NCI-H524 treated with DMSO at 0.1 percent for 48 hours (cell line): Measurements from ENCODE around the gene FNDC3B.
"Not testable (repeated sequence)": the region's sequence is repeated elsewhere in the genome, so short reads cannot be mapped to it uniquely, and the experiment has no call there.

ENCODE experiments used
- DNase-seq: peaks from one replicate; lab custom pipeline; 2025; lab: John Stamatoyannopoulos, UW

The FNDC3B gene

GRCh38 chr3:172239218-172239790 lies 199.9 kb downstream of the FNDC3B start:
- no peak for DNase-seq

- DNase-seq, result no peak
These were observed 202.0 kb downstream of the FNDC3B start for GRCh38 chr3:172241405-172241804.

GRCh38 chr3:172242471-172242870 lies 203.1 kb downstream of the FNDC3B start:
- not testable (repeated sequence) for DNase-seq

- not testable (repeated sequence) for DNase-seq
These were observed 204.0 kb downstream of the FNDC3B start for GRCh38 chr3:172243376-172243775.

DNA sequence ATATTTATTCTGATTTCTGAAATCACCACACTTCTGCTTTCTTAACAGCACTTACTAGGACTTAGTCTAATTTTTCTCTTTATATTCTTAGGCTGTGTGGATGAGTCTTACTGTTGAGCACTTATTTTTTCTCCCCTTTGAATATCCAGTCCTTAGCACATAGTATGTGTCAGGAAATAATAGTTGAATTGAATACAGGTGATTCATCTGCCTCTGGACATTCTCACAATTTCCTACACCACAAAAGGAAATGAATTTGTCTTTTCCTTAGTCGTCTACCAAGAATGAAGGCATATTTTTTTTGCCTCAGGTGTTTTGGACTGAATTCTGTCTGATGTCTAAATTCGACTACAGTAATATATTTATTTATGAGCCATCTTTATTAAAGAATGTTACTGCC lies 204.6 kb downstream of the FNDC3B start:
- DNase-seq, result no peak

DNA sequence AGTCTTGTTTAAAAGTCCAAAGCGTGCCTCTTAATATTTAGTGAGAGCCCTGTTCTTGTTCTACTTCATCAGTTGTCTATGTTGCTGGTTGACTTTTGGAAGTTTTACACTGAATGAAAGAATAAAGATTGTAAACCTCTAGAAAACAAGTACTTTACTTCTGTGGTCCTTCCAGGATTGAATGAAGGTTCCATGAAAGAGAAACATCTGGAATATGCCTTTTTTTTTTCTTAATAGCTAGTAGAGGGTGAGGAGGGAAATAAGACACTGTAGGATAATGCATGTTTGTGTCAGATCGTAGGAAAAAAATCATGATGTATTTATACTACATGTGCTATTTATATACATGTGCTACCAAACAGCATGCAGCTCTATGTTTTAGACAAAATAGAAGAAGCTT lies 205.9 kb downstream of the FNDC3B start:
- DNase-seq, result no peak

DNA sequence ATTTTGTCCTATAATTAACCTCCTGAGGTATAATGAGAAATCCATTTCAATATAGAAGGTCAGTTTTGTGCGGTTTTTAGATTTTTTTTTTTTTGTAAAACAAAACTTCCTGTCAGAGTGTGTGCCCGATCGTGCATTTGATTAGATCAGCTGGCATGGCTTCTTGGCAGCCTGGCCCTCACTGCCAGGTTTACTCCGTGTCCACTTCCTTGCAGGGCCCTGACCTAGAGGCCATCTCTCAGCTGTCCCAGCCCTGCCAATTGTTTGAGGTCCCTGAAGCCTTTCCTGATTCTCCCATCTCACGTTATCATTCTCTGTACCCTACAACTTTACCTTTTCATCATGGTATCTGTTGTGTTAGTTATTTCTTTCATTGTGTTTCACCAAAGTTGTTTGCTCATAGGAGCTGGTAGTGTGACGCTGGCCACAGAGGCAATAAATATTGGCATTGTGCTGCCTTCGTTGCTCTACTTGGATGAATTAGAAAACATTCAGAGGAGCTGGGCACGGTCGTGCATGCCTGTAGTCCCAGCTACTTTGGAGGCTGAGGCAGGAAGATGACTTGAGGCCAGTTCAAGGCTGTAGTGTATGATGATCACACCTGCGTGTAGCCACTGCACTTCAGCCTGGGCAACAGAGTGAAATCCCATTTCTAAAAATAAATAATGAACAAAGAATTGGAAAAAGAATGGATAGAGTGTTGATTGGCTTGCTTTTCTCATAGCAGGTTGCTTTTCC lies 206.9 kb downstream of the FNDC3B start:
- no peak for DNase-seq

- DNase-seq, result no peak
These were observed 208.3 kb downstream of the FNDC3B start for GRCh38 chr3:172247525-172248274.

DNA sequence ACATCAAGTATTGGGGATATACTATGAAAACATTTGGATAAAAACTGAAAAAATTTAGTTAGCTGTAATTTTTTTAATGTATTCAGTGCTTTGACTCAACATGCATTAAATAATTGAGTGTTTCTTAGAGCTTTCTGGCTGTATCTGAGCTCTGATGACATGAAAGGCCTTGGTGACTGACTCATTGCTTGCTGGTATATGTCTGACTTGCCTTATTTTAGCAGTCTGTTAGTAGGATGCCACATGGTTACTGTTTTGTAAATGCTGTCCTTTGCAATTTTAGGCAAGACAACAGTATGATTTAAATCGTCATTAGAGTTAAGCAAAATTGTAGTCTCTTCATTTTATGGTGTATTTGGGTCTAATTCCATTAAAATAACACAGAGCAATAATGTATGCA lies 209.7 kb downstream of the FNDC3B start:
- DNase-seq, result no peak

DNA sequence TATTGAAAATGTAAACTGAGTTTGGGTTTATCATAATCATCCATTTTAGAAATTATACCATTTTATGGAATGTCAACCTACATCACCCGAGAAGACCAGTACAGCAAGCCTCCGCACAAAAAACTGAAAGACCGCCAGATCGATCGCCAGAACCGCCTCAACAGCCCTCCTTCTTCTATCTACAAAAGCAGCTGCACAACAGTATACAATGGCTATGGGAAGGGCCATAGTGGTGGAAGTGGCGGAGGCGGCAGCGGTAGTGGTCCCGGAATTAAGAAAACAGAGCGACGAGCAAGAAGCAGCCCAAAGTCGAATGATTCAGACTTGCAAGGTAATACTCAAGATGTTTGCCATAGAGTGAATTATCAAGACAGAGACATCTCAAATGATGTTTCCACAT lies 211.8 kb downstream of the FNDC3B start:
- DNase-seq, result no peak

- DNase-seq, result no peak
These were observed 213.8 kb downstream of the FNDC3B start for GRCh38 chr3:172253200-172253599.

GRCh38 chr3:172254542-172254941 lies 215.2 kb downstream of the FNDC3B start:
- no peak for DNase-seq

DNA sequence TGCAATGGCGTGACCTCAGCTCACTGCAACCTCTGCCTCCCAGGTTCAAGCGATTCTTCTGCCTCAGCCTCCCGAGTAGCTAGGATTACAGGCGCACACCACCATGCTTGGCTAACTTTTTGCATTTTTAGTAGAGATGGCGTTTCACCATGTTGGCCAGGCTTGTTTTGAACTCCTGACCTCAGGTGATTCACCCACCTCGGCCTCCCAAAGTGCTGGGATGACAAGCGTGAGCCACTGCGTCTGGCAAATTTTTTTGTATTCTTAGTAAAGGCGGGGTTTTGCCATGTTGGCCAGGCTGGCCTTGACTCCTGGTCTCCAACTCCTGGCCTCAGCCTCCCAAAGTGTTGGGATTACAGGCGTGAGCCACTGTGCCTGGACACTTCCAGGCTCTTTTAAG lies 215.9 kb downstream of the FNDC3B start:
- DNase-seq, result not testable (repeated sequence)

DNA sequence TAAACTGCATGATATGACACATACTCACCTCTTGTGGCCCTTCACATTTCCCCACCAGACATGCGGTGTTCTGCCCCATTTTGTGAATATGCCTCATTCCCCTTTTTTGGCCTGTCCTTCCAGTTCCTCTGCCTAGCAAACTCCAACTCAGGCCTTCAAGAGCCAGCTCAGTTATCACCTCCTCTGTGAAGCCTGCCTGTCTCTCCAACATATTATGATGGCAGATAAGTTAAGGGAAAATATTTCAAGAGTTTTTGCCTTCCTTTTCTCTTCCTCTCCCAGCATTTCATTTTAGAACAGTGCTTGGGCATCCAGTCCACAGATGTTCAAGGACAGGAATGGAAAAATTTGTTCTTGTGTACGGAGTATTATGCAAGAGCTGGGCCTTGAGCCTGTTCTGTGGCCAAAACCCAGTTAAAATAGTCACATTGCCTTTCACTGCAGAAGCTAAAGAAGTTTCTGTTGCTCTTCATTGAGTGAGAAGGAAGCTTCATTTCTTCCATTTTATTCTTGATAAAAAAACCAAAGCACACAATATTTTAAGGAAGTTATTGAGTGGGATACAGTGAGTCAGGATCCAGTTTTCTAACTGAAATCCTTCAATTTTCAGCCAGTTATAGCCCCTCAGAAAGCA lies 216.8 kb downstream of the FNDC3B start:
- no peak for DNase-seq

- DNase-seq, result no peak
These were observed 218.4 kb downstream of the FNDC3B start for GRCh38 chr3:172257648-172258400.

DNA sequence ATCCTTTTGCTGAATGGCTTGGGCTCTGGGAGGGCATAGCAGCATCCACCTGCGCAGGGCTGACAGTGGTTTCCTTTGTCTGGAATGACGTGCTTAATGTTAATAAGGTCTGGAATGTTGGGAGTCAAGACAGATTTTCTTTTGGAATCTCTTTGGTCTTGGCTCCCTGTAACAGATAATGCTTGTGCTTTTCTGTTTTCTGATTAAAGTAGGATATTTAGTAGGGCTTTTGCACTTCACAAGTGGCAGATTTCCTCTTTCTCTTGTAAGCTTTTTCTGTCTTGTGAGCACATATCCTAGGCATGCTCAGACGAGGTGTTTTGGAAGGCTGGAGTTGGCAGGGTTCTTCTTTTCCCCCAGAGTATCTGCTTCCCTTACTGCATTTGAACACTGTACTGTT lies 219.2 kb downstream of the FNDC3B start:
- no peak for DNase-seq

DNA sequence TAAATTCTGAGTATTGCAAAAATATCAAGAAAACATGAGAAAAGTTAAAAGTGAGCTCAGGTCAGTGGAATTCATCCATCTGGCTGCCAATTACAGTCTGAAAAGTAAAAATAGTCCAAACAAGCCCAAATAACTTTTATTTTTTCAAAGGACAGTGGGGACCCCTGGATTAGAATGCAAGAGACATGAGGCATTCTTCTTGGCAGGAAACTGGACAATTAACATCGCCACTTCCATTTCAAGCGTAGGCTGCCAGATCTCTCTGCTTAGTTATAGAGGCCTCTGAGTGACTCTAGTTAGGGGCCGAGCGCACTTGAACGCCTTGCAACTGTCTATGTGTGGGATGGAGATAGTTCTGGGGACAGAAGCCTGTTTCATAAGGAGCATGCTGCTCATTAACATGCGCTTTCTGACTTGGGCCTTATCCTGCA lies 219.7 kb downstream of the FNDC3B start:
- no peak for DNase-seq

DNA sequence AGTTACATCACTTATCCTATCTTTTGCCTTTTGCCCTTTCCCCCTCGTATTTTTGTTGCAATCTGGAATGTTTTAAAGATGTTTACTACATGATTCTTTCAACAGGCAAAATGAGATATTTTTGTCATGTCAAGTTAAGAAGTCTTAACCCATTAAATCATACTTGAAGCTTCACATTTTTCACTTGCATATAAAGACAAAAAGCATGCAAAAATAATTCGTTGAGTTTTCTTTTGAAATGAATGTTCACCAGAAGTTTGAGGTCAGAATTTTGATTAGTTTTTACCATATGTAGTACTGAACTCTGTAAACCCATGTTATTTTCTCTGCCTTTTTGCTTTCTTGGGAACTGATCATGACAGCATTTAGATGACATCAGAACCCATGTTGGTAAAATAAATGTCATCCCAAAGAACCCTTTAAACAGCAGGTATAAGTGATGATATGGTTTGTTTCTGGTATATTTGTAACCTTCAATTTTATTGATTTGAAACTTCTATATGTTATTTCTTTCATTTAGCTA lies 220.4 kb downstream of the FNDC3B start:
- no peak for DNase-seq

- DNase-seq, result no peak
These were observed 221.0 kb downstream of the FNDC3B start for GRCh38 chr3:172260381-172260780.

DNA sequence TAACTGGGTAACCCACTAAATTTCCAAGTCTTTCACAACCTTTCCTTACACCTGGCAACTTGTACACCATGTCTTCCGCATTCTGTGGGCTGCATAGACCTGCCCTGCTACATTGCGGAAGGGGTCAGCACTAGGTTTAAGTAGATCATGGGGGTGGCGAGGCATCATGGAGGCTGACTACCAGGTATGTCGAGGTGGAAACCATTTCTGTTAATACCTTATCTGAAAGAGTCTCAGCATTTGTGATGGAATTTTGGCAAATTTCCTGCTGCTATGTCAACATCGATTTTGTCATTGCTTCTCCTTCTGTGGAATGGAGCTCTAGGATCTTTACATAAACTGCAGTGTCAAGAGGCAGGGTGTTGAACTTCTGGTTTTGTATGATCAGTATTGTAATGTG lies 221.7 kb downstream of the FNDC3B start:
- no peak for DNase-seq

DNA sequence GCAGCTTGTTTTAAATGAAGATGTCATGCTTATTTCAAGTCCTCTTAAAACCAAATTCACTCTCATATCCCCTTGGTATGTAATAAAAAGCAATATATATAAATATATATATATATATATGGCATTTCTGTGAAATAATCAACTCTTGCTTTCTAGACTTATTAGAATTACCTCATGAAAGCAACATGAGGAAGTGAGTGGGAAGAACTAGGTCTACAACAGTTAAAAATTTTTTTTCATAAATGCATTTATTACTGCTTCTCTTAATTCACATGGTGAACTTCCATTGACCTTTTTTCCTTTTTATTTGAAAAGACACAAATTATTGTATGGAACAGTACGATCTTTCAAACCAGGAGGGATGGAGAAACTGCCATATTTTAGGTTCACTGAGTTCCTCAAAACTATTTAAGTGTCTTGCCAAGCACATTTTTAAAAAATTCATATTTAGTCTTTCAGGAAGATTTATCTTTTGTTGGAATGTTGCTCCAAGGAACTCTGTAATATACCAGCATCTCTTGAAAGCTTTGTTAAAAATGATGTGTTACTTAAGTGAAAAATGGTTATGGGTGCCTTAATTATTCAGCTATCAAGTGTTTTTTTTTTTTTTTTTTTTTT lies 223.7 kb downstream of the FNDC3B start:
- DNase-seq, result no peak
